GM21717 (cell line): ENCODE data around the gene ULK1.
"Not testable (repeated sequence)": the region's sequence is repeated elsewhere in the genome, so short reads cannot be mapped to it uniquely, and the experiment has no call there.

Source experiments
- ATAC-seq: cut with Tn5 transposase; IDR thresholded peaks from one replicate; pipeline ENCODE4 v1.9.1; 2021; ENCODE audit warnings: mild to moderate bottlenecking, moderate library complexity; ENCODE audit not compliant: unreplicated experiment

The ULK1 gene

DNA sequence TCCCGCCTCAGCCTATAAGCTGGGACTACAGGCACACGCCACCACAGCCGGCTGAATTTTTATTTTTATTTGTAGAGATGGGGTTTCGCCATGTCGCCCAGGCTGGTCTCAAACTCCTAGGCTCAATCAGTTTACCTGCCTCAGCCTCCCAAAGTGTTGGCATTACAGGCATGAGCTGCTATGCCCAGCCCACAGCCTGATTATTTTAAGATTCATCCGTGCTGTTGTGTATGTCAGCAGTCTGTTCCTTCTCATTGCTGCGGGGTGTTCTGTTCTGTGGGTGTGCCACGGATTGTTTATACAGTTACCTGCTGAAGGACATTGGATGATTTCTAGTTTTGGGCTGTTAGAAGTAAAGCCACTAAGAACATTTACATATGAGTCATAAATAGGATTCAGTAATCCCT, 45.7 kb downstream of the ULK1 start:
- no peak for ATAC-seq

DNA sequence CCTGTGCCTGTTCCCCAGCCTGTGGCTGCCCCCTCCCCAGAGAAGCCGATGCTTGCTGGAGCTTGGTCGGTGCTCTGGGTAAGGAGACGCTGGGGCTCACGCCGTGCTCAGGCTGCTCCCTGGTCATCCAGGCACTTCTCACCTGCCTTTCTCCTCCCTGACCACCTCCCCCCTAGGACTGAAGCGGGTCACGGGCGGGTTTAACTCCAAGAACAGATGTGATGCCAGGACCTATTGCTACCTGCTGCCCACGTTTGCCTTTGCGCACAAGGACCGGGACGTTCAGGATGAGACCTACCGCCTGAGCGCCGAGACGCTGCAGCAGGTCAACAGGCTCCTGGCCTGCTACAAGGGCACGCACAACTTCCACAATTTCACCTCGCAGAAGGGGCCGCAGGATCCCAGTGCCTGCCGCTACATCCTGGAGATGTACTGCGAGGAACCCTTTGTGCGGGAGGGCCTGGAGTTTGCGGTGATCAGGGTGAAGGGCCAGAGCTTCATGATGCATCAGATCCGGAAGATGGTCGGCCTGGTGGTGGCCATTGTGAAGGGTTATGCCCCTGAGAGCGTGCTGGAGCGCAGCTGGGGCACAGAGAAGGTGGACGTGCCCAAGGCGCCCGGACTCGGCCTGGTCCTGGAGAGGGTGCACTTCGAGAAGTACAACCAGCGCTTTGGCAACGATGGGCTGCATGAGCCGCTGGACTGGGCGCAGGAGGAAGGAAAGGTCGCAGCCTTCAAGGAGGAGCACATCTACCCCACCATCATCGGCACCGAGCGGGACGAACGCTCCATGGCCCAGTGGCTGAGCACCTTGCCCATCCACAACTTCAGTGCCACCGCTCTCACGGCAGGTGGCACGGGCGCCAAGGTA, 46.9 kb downstream of the ULK1 start:
- no peak for ATAC-seq

DNA sequence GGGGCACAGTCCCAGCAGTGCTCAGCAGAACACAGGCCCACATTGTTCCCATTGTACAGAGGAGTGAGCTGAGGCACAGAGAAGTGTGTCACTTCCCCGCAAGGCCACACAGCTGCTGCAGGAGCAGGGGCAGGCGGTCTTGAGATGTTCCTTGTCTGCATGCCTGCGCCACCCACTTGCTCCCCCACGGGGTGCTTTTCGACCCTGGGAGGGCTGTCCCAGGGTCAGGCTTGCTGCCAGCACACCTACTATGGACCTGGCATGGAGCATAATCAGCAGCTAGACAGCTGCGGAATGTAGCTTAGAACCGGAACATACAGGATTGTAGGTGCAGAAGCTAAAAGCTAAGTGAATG, 47.5 kb downstream of the ULK1 start:
- no peak for ATAC-seq

GRCh38 chr12:131942671-131943070, 48.2 kb downstream of the ULK1 start:
- no peak for ATAC-seq

DNA sequence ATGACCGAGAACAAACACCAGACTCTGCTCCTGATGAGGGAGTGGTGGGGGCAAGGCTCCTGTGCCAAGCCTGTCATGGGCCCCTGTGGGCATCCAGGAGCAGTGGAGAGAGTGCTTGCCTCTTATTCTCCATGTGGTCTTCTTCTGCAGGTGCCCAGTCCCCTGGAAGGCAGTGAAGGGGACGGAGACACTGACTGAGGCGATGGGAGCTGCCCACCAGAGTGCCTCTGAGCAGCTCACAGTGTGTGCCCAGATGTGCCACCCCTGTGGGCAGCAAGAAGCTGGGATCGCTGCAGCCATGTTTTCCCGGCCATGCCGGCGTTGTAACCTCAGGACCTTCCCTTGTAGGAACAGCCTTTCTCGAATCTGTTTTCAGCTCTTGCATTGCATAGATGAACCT, 49.0 kb downstream of the ULK1 start:
- no peak for ATAC-seq

DNA sequence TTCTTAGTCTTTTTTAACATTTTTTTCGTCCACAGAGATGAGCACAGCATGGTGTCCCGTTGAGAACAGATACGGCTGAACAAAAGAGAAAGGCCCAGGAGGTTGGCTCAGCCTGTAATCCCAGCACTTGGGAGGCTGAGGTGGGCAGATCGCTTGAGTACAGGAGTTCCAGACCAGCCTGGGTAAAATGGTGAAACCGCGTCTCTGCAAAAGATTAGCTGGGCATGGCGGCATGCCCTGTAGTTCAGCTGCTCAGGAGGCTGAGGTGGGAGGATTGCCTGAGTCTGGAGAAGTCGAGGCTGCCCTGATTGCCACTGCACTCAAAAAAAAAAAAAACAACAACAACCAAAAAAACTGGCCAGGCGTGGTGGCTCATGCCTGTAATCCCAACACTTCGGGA, 49.5 kb downstream of the ULK1 start:
- no peak for ATAC-seq

- no peak for ATAC-seq
Observed at GRCh38 chr12:131944601-131945251, 50.3 kb downstream of the ULK1 start.

DNA sequence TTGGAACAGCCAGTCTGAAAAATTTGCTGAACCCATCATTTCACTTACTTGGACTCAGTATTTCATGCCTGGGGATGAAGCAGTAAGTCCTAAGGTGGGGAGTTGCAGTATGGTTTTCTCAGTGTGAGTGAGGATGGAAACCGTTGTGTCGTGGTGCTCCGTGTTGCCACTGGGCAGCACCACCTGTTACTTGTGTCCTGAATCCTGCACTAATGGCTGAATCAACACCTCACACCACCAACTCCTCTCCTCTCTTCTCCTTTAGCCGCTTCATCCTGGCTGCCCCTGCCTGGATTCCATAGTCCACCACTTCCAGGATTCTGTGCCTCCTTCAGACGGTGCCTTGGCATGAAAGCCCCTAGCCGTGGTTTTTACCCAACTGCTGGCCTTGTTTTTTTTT, 52.3 kb downstream of the ULK1 start:
- no peak for ATAC-seq

- ATAC-seq: no peak
Observed at GRCh38 chr12:131947482-131948027, 53.1 kb downstream of the ULK1 start.

GRCh38 chr12:131948166-131948712, 53.8 kb downstream of the ULK1 start:
- no peak for ATAC-seq

DNA sequence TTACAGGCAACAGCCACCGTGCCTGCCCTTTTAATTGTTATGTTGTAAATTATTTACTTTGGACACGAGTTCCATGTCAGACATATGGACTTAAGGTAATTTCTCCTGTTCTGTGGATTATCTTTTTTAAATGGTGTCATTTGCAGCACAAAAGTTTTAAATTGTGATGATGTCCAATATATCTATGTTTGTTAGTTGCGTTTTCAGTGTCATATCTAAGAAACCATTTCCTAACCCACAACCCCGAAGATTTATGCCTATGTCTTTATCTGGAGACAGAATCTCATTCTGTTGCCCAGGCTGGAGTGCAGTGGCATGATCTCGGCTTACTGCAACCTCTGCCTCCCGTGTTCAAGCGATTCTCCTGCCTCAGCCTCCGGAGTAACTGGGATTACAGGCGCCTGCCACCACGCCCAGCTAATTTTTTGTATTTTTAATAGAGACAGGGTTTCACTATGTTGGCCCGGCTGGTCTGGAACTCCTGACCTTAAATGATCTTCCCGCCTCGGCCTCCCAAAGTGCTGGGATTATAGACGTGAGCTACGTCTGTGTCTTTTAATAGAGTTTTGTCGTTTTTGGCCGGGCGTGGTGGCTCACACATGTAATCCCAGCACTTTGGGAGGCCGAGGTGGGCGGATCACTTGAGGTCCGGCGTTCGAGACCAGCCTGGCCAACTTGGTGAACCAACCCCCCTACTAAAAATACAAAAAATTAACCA, 54.5 kb downstream of the ULK1 start:
- not testable (repeated sequence) for ATAC-seq

DNA sequence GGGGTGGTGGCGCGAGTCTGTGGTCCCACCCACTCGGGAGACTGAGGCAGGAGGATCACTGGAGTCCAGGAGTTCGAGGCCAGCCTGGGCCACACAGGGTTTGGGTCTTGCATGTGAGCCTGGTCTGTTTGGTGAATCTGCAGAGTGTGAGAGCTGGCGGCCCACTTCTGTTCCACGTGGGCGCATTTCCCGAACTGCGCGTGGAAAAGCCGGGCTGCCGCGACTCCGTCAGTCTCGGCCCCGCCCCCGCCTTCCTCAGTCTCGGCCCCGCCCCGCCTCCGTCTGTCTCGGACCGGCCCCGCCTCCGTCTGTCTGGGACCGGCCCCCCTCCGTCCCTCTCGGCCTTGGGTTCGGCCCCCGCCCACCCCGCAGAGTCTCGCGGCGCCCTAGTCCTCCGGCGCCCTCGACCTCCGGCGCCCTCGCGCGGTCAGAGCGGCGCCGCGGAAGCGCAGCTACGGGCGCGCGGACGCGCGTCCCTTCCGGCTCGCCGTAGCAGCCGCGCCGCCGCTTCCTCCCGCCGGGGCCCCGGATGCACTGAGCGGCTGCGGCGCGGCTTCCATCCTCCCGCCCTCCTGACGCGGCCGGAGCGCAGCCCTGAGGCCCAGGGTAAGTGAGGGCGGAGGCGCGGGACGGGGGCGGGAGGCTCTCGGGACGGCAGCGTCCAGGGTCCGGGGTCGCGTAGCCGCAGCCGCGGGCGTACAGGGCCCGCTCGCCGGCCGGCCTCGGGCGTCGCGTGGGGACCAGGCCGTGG, 55.2 kb downstream of the ULK1 start, which contains the start of gene EP400:
Gene EP400 (plus strand): TSS at position 512 of the 751 bp plus-strand sequence. CDS start 10,678 bp downstream, outside the sequence.
- peak; percentile 83 for ATAC-seq

DNA sequence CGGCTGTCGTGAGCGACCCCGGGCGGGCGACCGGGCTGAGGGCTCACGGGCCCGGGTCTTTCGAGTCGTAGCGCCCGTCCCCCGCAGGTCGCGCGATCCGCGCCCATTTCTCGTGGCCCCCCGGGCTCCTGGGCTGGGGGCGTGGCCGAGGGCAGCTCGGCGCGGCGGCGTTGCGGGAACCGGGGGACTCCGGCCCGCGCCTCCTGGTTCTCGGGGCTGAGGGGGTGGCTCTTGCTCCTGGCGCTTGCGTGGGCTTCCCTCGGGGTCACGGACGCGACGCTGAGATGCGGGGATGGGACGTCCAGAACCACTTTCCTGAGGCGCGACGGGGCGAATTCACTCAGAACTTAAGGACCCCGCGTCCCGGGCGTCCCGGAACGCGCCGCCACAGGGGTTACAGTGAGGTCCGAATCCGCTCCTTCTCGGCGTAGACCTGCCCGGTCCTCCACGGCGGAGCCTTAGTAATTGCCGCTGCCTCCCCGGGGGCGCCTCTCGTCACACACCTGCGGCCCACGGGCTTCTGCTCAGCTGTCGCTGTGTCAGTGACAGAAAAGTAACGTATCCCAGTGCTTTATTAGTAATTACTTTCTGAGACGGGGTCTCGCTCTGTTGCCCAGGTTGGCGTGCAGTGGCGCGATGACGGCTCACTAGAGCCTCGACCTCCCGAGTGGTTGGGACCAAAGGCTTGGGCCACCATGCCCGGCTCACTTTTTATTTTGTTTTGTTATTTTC, 55.9 kb downstream of the ULK1 start:
- peak; percentile 30 for ATAC-seq

DNA sequence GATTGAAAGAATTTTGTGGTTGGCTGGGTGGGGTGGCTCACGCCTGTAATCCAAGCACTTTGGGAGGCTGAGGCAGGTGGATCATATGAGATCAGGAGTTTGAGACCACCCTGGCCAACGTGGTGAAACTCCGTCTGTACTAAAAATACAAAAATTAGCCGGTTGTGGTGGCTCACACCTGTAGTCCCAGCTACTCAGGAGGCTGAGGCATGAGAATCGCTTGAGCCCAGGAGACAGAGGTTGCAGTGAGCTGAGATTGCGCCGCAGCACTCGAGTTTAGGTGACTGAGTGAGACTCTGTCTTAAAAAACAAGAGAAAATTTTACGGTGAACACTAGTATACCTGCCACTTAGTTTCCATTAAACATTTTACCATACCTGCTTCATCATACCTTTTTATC, 59.4 kb downstream of the ULK1 start:
- ATAC-seq: not testable (repeated sequence)

GRCh38 chr12:131954460-131954859, 60.0 kb downstream of the ULK1 start:
- ATAC-seq: not testable (repeated sequence)

GRCh38 chr12:131959116-131959515, 64.7 kb downstream of the ULK1 start:
- no peak for ATAC-seq

- ATAC-seq: no peak
Observed at GRCh38 chr12:131959641-131960589, 65.5 kb downstream of the ULK1 start.

DNA sequence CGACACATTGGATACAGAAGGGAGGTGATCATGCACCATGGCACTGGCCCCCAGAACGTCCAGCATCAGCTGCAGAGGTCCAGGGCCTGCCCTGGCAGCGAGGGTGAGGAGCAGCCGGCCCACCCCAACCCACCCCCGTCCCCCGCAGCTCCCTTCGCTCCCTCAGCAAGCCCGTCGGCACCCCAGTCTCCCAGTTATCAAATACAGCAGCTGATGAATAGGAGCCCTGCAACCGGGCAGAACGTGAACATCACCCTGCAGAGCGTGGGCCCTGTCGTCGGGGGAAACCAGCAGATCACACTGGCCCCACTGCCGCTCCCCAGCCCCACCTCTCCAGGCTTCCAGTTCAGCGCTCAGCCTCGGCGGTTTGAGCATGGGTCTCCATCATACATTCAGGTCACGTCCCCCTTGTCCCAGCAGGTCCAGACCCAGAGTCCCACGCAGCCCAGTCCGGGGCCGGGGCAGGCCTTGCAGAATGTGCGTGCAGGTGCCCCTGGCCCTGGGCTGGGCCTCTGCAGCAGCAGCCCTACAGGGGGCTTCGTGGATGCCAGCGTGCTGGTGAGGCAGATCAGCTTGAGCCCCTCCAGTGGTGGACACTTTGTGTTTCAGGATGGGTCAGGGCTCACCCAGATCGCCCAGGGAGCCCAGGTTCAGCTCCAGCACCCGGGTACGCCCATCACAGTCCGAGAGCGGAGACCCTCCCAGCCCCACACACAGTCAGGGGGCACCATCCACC, 66.3 kb downstream of the ULK1 start:
- ATAC-seq: not testable (repeated sequence)
